PC-3 (cell line): ENCODE measurements around the gene TEX14. TPM values are rescaled to one million over a fixed set of nuclear protein-coding genes. Genes with fewer than 3 reads are reported as not detected.

Experiments used
- ATAC-seq: fragments of 200-7000 bp; cut with Tn5 transposase; 2 replicates; pipeline ENCODE4 v1.9.1; 2020; ENCODE audit warnings: mild to moderate bottlenecking, moderate library complexity
- BruUV-seq: library from RNA; stranded (reverse); fragments of 400-500 nt; replicated peaks from 2 replicates; lab custom pipeline; 2021; lab: Mats Ljungman, UMichigan
- CTCF ChIA-PET: fragments of 300-600 bp; sonication (Branson Sonifier 250); formaldehyde crosslinking; loops from one replicate; lab custom pipeline; 2022; ENCODE audit warnings: antibody characterized with exemption; lab: Charles Lee
- POLR2A ChIA-PET: fragments of 300-600 bp; sonication (Branson Sonifier 250); formaldehyde crosslinking; loops from one replicate; lab custom pipeline; 2022; ENCODE audit warnings: antibody characterized with exemption; ENCODE audit not compliant: unreplicated experiment; lab: Charles Lee
- DNase-seq: peaks from one replicate; pipeline ENCODE4 v3.0.0-alpha.2; 2015
- H2AFZ ChIP-seq: fragments of 300-600 bp; sonication (generic); 2 replicates; pipeline ENCODE4 v1.6.0; 2016; ENCODE audit warnings: antibody characterized with exemption, low read length
- H3F3A ChIP-seq: fragments of 300-600 bp; sonication (generic); one replicate; pipeline ENCODE4 v1.6.0; 2017; ENCODE audit warnings: antibody characterized with exemption, low read length, control low read depth, mild to moderate bottlenecking; ENCODE audit not compliant: unreplicated experiment
- H3K27ac ChIP-seq: fragments of 300-600 bp; sonication (generic); 2 replicates; pipeline ENCODE4 v1.5.1; 2016; ENCODE audit warnings: mild to moderate bottlenecking, low read length
- H3K27me3 ChIP-seq: fragments of 300-600 bp; sonication (generic); 2 replicates; pipeline ENCODE4 v1.6.1; 2016; ENCODE audit warnings: low read length, mixed read lengths
- H3K36me3 ChIP-seq: fragments of 300-600 bp; sonication (generic); 2 replicates; pipeline ENCODE4 v1.6.1; 2016; ENCODE audit warnings: low read depth, mixed run types, low read length, mixed read lengths
- H3K4me1 ChIP-seq: fragments of 300-600 bp; sonication (generic); 2 replicates; pipeline ENCODE4 v1.5.1; 2016; ENCODE audit warnings: low read length; ENCODE audit not compliant: insufficient read depth
- H3K4me2 ChIP-seq: fragments of 300-600 bp; sonication (generic); 2 replicates; pipeline ENCODE4 v1.6.0; 2016; ENCODE audit warnings: low read length
- H3K4me3 ChIP-seq: fragments of 300-600 bp; sonication (generic); 2 replicates; pipeline ENCODE4 v1.5.1; 2016; ENCODE audit warnings: mild to moderate bottlenecking, low read length, mixed read lengths
- H3K79me2 ChIP-seq: fragments of 300-600 bp; sonication (generic); 2 replicates; pipeline ENCODE4 v1.6.1; 2017; ENCODE audit warnings: low read length, mixed read lengths
- H3K9ac ChIP-seq: fragments of 300-600 bp; sonication (generic); 2 replicates; pipeline ENCODE4 v1.6.0; 2016; ENCODE audit warnings: mild to moderate bottlenecking, low read length
- H3K9me2 ChIP-seq: fragments of 300-600 bp; sonication (generic); replicated peaks from 2 replicates; pipeline ENCODE4 v1.6.1; 2016; ENCODE audit warnings: mixed run types, low read length, mixed read lengths
- H3K9me3 ChIP-seq: fragments of 300-600 bp; sonication (generic); 2 replicates; pipeline ENCODE4 v1.6.1; 2016; ENCODE audit warnings: low read length, mixed read lengths
- H4K20me1 ChIP-seq: fragments of 300-600 bp; sonication (generic); 2 replicates; pipeline ENCODE4 v1.6.1; 2016; ENCODE audit warnings: low read length, mixed read lengths
- CTCF ChIP-seq: fragments of 300-600 bp; sonication (generic); conservative IDR thresholded peaks from 2 replicates; pipeline ENCODE4 v1.5.1; 2017; ENCODE audit warnings: antibody characterized with exemption, low read depth, mild to moderate bottlenecking, low read length
- EZH2 ChIP-seq: fragments of 300-600 bp; sonication (generic); IDR thresholded peaks from one replicate; pipeline ENCODE4 v1.6.1; 2017; ENCODE audit warnings: antibody characterized with exemption, mild to moderate bottlenecking, low read length; ENCODE audit not compliant: unreplicated experiment
- EZH2phosphoT487 ChIP-seq: fragments of 300-600 bp; sonication (generic); IDR thresholded peaks from 2 replicates; pipeline ENCODE4 v1.6.1; 2018; ENCODE audit warnings: mild to moderate bottlenecking, antibody characterized with exemption, low read length, borderline replicate concordance
- intact Hi-C: fragments of 100-400 bp; cut with micrococcal nuclease; formaldehyde crosslinking; loops from 2 replicates; pipeline ENCODE4 v1.9.0; 2023
- total RNA-seq: library from RNA; depleted of rRNA; stranded (reverse); fragments of >200 nt; gene quantifications from 2 replicates; pipeline ENCODE4 v1.2.3, GENCODE V29; 2014

TEX14 gene
- total RNA-seq, 1 experiment from 2014 or later: 0.29 TPM

GRCh38 chr17:58702045-58702476, 10.2 kb upstream of the TEX14 start:
- Histone ChIP-seq H3K4me2 (no peak overlapping the region), H3K27me3 (no peaks in the 10 kb centered on the region), H3F3A (peaks cover 5% of the 10 kb centered on the region), H3K36me3 (peaks cover 3% of the 10 kb centered on the region; the same call in 1 of the 2 replicates), H3K79me2 (no peaks in the 10 kb centered on the region), H2AFZ (no peak overlapping the region), H4K20me1 (no peaks in the 10 kb centered on the region), H3K27ac (peak overlapping the region; percentile 35; the same call in 1 of the 2 replicates), H3K9me3 (no peaks in the 10 kb centered on the region), H3K9me2 (no peaks in the 10 kb centered on the region), H3K4me3 (no peak overlapping the region), H3K9ac (no peak overlapping the region), H3K4me1 (peaks cover 25% of the 10 kb centered on the region)
- BruUV-seq: no TSS peak
- ChIA-PET CTCF (no interaction called here), POLR2A (no interaction called here)
- intact Hi-C loops: no loop called here
- ATAC-seq: no peak
- TF ChIP-seq CTCF: no peak
- TF ChIP-seq EZH2phosphoT487: no peak
- no peak for TF ChIP-seq EZH2
- DNase-seq: no peak

- CTCF ChIA-PET: no interaction called here
- Histone ChIP-seq H3K9ac (no peak overlapping the region), H4K20me1 (no peaks in the 10 kb centered on the region), H3K4me3 (no peak overlapping the region), H3K27ac (no peak overlapping the region), H3K4me1 (peaks cover 25% of the 10 kb centered on the region), H3K9me3 (no peaks in the 10 kb centered on the region), H3K27me3 (no peaks in the 10 kb centered on the region), H3K4me2 (no peak overlapping the region), H3K9me2 (no peaks in the 10 kb centered on the region), H2AFZ (no peak overlapping the region), H3K79me2 (peaks cover 7% of the 10 kb centered on the region), H3F3A (peaks cover 5% of the 10 kb centered on the region), H3K36me3 (peaks cover 6% of the 10 kb centered on the region; the same call in 1 of the 2 replicates)
- POLR2A ChIA-PET: interaction anchor here (0.6 to 0.7 kb wide), 2 partner anchors 10 to 33 kb away, joined by 4 to 8 read pairs; no protein-coding TSS in a partner anchor
- BruUV-seq: no TSS peak
- DNase-seq (no peak), ATAC-seq (no peak)
- TF ChIP-seq CTCF (no peak), EZH2 (no peak), EZH2phosphoT487 (no peak)
- intact Hi-C loops: no loop called here
Observed at GRCh38 chr17:58699771-58700170, 7.9 kb upstream of the TEX14 start.

- BruUV-seq: no TSS peak
Observed at GRCh38 chr17:58694826-58695225, 3.0 kb upstream of the TEX14 start.

More at GRCh38 chr17:58694826-58695225, 3.0 kb upstream of the TEX14 start:
- H3K4me2 ChIP-seq: peak overlapping the region; percentile 91; the same call in 1 of the 2 replicates
- DNase-seq (no peak), ATAC-seq (no peak)
- CTCF ChIA-PET: no interaction called here
- H3K4me3 ChIP-seq: peak overlapping the region; percentile 76; the same call in 1 of the 2 replicates
- no peak for TF ChIP-seq CTCF
- TF ChIP-seq EZH2phosphoT487: no peak
- no peak for TF ChIP-seq EZH2
- no peaks in the 10 kb centered on the region for H3F3A ChIP-seq
- no peaks in the 10 kb centered on the region for H4K20me1 ChIP-seq
- H3K9me2 ChIP-seq: no peaks in the 10 kb centered on the region
- POLR2A ChIA-PET: no interaction called here
- no peak overlapping the region for H2AFZ ChIP-seq
- peaks cover 23% of the 10 kb centered on the region for H3K4me1 ChIP-seq
- intact Hi-C loops: loop anchor here (5.0 kb wide), 2 partner anchors 63 to 178 kb away; no protein-coding TSS in a partner anchor
- H3K27ac ChIP-seq: no peak overlapping the region
- H3K9me3 ChIP-seq: no peaks in the 10 kb centered on the region
- peaks cover 6% of the 10 kb centered on the region; the same call in 1 of the 2 replicates for H3K36me3 ChIP-seq
- no peaks in the 10 kb centered on the region for H3K27me3 ChIP-seq
- H3K9ac ChIP-seq: no peak overlapping the region
- H3K79me2 ChIP-seq: peaks cover 31% of the 10 kb centered on the region
